HFF-Myc (cell line): ENCODE measurements around the gene TMEM51.

ENCODE experiments used
- DNase-seq: peaks from one replicate; pipeline ENCODE4 v3.0.0-alpha.2; 2011; ENCODE audit warnings: low read depth; ENCODE audit errors: extremely low read depth
- H3K4me3 ChIP-seq: replicated peaks from 2 replicates; pipeline ENCODE4 v1.5.1; 2011; ENCODE audit warnings: low read depth, mild to moderate bottlenecking, control low read depth, low read length
- TF ChIP-seq, protein P1 (sequence below): IDR thresholded peaks from 2 replicates; pipeline ENCODE4 v1.5.1; 2012; ENCODE audit warnings: mild to moderate bottlenecking, low read depth, low read length, control low read depth; ENCODE audit errors: missing control alignments

Gene TMEM51

GRCh38 chr1:15110128-15110866, 43.2 kb upstream of the TMEM51 start:
- no peak for DNase-seq
- TF ChIP-seq, protein P1, sequence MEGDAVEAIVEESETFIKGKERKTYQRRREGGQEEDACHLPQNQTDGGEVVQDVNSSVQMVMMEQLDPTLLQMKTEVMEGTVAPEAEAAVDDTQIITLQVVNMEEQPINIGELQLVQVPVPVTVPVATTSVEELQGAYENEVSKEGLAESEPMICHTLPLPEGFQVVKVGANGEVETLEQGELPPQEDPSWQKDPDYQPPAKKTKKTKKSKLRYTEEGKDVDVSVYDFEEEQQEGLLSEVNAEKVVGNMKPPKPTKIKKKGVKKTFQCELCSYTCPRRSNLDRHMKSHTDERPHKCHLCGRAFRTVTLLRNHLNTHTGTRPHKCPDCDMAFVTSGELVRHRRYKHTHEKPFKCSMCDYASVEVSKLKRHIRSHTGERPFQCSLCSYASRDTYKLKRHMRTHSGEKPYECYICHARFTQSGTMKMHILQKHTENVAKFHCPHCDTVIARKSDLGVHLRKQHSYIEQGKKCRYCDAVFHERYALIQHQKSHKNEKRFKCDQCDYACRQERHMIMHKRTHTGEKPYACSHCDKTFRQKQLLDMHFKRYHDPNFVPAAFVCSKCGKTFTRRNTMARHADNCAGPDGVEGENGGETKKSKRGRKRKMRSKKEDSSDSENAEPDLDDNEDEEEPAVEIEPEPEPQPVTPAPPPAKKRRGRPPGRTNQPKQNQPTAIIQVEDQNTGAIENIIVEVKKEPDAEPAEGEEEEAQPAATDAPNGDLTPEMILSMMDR, result no peak
- H3K4me3 ChIP-seq, result no peak overlapping the region

DNA sequence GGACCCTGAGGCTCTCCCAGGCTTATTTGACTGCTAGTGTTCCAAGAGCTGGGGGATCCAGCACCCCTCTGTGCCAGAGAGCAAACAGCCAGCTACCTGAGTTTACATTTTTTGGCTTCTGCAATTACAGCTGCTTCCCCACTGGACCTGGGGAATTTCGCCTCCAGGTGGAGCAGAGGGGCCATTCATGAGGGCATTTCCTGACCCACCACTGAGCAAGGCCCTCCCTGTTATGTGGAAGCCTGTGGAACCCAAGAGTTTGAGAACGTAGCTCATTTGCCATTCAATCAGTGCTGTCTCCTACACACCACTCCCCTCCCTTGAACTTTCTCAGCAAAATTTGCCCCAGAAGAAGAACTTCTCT, 42.7 kb upstream of the TMEM51 start:
- DNase-seq, result no peak
- H3K4me3 ChIP-seq, result no peak overlapping the region
- TF ChIP-seq, protein P1, result no peak

DNA sequence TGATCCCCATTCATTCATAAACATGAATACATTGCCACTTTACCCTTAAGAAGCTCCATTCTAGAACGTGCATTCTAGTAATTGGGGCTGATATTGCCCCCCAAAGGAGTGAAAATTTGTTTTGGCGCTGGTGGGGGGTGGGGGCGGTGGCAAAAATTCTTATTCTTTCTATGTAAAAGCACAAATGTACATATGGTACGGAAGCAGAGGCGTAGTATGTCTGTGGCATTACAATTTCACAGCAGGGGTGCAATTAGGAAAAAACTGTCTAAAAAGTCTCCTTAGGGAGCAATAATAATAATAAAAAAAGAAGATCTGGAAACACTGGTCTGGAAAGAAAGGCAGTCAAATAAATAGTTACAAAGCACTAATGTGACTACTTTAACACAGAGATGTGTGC, 40.4 kb upstream of the TMEM51 start:
- DNase-seq, result no peak
- no peak overlapping the region for H3K4me3 ChIP-seq
- TF ChIP-seq, protein P1, result no peak

GRCh38 chr1:15114884-15115283, 38.7 kb upstream of the TMEM51 start:
- no peak overlapping the region for H3K4me3 ChIP-seq
- TF ChIP-seq, protein P1, result no peak
- DNase-seq, result no peak

- H3K4me3 ChIP-seq, result no peak overlapping the region
- DNase-seq, result no peak
- TF ChIP-seq, protein P1, result no peak
These were observed 37.8 kb upstream of the TMEM51 start for GRCh38 chr1:15115542-15116330.

GRCh38 chr1:15116966-15117365, 36.6 kb upstream of the TMEM51 start:
- TF ChIP-seq, protein P1, result no peak
- DNase-seq, result no peak
- no peak overlapping the region for H3K4me3 ChIP-seq
